GM12878 (cell line): Measurements from ENCODE around the gene ITGA11.

Experiments used
- CTCF ChIP-seq, 3 experiments: IDR thresholded peaks in 2 of 3; conservative IDR thresholded peaks in 1 of 3; 2 replicates each; pipeline ENCODE4 v1.5.1; 2011; ENCODE audit warnings: low read depth in 3 of 3, low read length in 3 of 3, mild to moderate bottlenecking in 3 of 3, control low read depth in 2 of 3, moderate library complexity in 2 of 3, inconsistent platforms in 1 of 3, mixed read lengths in 1 of 3; ENCODE audit not compliant: control insufficient read depth in 2 of 3, insufficient read depth in 1 of 3; ENCODE audit errors: extremely low read depth in 1 of 3
- EGR1 ChIP-seq, 2 experiments: IDR thresholded peaks; 1 replicate in 1 of 2; 2 replicates in 1 of 2; pipeline ENCODE4 v1.6.1; 2011 to 2012; ENCODE audit warnings: low read depth in 2 of 2, low read length in 2 of 2, borderline replicate concordance in 1 of 2, mild to moderate bottlenecking in 1 of 2, moderate library complexity in 1 of 2
- HDGF ChIP-seq: fragments of 450-650 bp; IDR thresholded peaks from 2 replicates; pipeline ENCODE4 v1.6.1; 2016; ENCODE audit warnings: antibody characterized with exemption
- HSF1 ChIP-seq: fragments of 150-350 bp; IDR thresholded peaks from 2 replicates; pipeline ENCODE4 v1.6.1; 2014; ENCODE audit warnings: mild to moderate bottlenecking, low read depth, low read length
- NFYA ChIP-seq: IDR thresholded peaks from 2 replicates; pipeline ENCODE4 v1.6.1; 2011; ENCODE audit warnings: low read depth, mild to moderate bottlenecking, low read length, improper control_type of control experiment, borderline replicate concordance
- ZBTB4 ChIP-seq: fragments of 450-650 bp; formaldehyde crosslinking; IDR thresholded peaks from 2 replicates; pipeline ENCODE4 v1.4.0; 2022; ENCODE audit warnings: mild to moderate bottlenecking, moderate library complexity
- ZZZ3 ChIP-seq: IDR thresholded peaks from 2 replicates; pipeline ENCODE4 v1.6.1; 2011; ENCODE audit warnings: low read depth; ENCODE audit not compliant: control insufficient read depth, insufficient read length

GRCh38 chr15:68299436-68299835 is 132.5 kb downstream of the ITGA11 start:
- no peak for TF ChIP-seq ZBTB4 (CRISPR knock-in tag)
- TF ChIP-seq CTCF (IDR thresholded peaks at IDR 0.05 in 2 of 3, conservative IDR thresholded peaks at IDR 0.05 in 1 of 3; ENCODE audit: control insufficient read depth in 2 of 3, extremely low read depth in 1 of 3, insufficient read depth in 1 of 3, low read depth in 3 of 3, low read length in 3 of 3), result no peak
- no peak for TF ChIP-seq HSF1
- no peak for TF ChIP-seq NFYA
- TF ChIP-seq ZZZ3, result no peak
- TF ChIP-seq EGR1 (IDR thresholded peaks at IDR 0.05; ENCODE audit: borderline replicate concordance in 1 of 2, low read depth in 2 of 2, low read length in 2 of 2), result no peak
- no peak for TF ChIP-seq HDGF
